Stomach (tissue), 4 donors: ENCODE measurements around the gene F2R.

ENCODE experiments used
- CTCF ChIP-seq, 7 experiments: fragments of 450-650 bp in 4 of 7; fragments of 200-600 bp in 3 of 7; sonication (generic) in 3 of 7; IDR thresholded peaks; one replicate each; pipeline ENCODE4 v1.5.1; 2016 to 2019; ENCODE audit warnings: antibody characterized with exemption in 7 of 7, control low read depth in 2 of 7, mild to moderate bottlenecking in 1 of 7
- EP300 ChIP-seq: sonication (generic); formaldehyde crosslinking; IDR thresholded peaks from one replicate; pipeline ENCODE4 v1.6.1; 2017; ENCODE audit warnings: antibody characterized with exemption
- POLR2A ChIP-seq, 4 donors: fragments of 450-650 bp; IDR thresholded peaks; one replicate each; pipeline ENCODE4 v1.6.1; 2016; ENCODE audit warnings: antibody characterized with exemption in 4 of 4, control low read depth in 2 of 4, mild to moderate bottlenecking in 1 of 4, moderate library complexity in 1 of 4
- POLR2AphosphoS5 ChIP-seq, 3 donors: sonication (generic); formaldehyde crosslinking; IDR thresholded peaks; one replicate each; pipeline ENCODE4 v1.6.1; 2016; ENCODE audit warnings: antibody characterized with exemption in 3 of 3

- TF ChIP-seq CTCF (IDR thresholded peaks at IDR 0.05) = no peak
- no peak for TF ChIP-seq POLR2AphosphoS5 (IDR thresholded peaks at IDR 0.05)
- no peak for TF ChIP-seq EP300
- no peak for TF ChIP-seq POLR2A (IDR thresholded peaks at IDR 0.05)
These were observed 20.6 kb upstream of the F2R start for GRCh38 chr5:76695346-76695745.
